Astrocyte (in vitro differentiated cells and primary cell): ENCODE measurements around the gene NCKAP1. TPM values are rescaled to one million over a fixed set of nuclear protein-coding genes. Genes with fewer than 3 reads are reported as not detected.

Source experiments
- DNase-seq: peaks from one replicate; pipeline ENCODE4 v3.0.0-alpha.2; 2010; ENCODE audit warnings: low read depth
- FAIRE-seq: peaks from 2 replicates; lab custom pipeline; 2011; peaks lifted over from hg19 to GRCh38; lab: Jason Lieb, UNC
- H2AFZ ChIP-seq: 2 replicates; pipeline ENCODE4 v1.6.0; 2012; ENCODE audit warnings: low read depth, low read length, inconsistent platforms
- H3K27ac ChIP-seq: 2 replicates; pipeline ENCODE4 v1.5.1; 2011; ENCODE audit warnings: low read depth, low read length, inconsistent platforms
- H3K27me3 ChIP-seq: 2 replicates; pipeline ENCODE4 v1.6.0; 2011; ENCODE audit warnings: low read length, inconsistent platforms; ENCODE audit not compliant: insufficient read depth
- H3K36me3 ChIP-seq: 2 replicates; pipeline ENCODE4 v1.5.1; 2011; ENCODE audit warnings: low read length, inconsistent platforms; ENCODE audit not compliant: insufficient read depth
- H3K4me1 ChIP-seq: 2 replicates; pipeline ENCODE4 v1.5.1; 2011; ENCODE audit warnings: low read length, inconsistent platforms; ENCODE audit not compliant: insufficient read depth
- H3K4me2 ChIP-seq: 2 replicates; pipeline ENCODE4 v1.6.0; 2012; ENCODE audit warnings: low read length, inconsistent platforms
- H3K4me3 ChIP-seq: 2 replicates; pipeline ENCODE4 v1.5.1; 2011; ENCODE audit warnings: low read depth, mild to moderate bottlenecking, low read length, inconsistent platforms; ENCODE audit not compliant: insufficient read depth
- H3K79me2 ChIP-seq: 2 replicates; pipeline ENCODE4 v1.6.0; 2012; ENCODE audit warnings: mild to moderate bottlenecking, low read length, inconsistent platforms; ENCODE audit not compliant: insufficient read depth
- H3K9ac ChIP-seq: 2 replicates; pipeline ENCODE4 v1.6.0; 2012; ENCODE audit warnings: mild to moderate bottlenecking, low read length, inconsistent platforms
- H3K9me3 ChIP-seq: 2 replicates; pipeline ENCODE4 v1.5.1; 2012; ENCODE audit warnings: low read depth, mild to moderate bottlenecking, low read length, inconsistent platforms; ENCODE audit not compliant: insufficient read depth
- H4K20me1 ChIP-seq: 2 replicates; pipeline ENCODE4 v1.6.0; 2012; ENCODE audit warnings: low read length, inconsistent platforms; ENCODE audit not compliant: insufficient read depth
- H3K27ac Mint-ChIP-seq: one replicate; pipeline ENCODE4 v1.8.0; 2021; ENCODE audit warnings: mild to moderate bottlenecking, mixed read lengths; ENCODE audit not compliant: unreplicated experiment
- H3K27me3 Mint-ChIP-seq: one replicate; pipeline ENCODE4 v1.8.0; 2021; ENCODE audit warnings: low read depth, mixed read lengths; ENCODE audit not compliant: unreplicated experiment
- H3K36me3 Mint-ChIP-seq: one replicate; pipeline ENCODE4 v1.8.0; 2021; ENCODE audit warnings: low read depth, mixed read lengths; ENCODE audit not compliant: unreplicated experiment
- H3K4me1 Mint-ChIP-seq: one replicate; pipeline ENCODE4 v1.8.0; 2021; ENCODE audit warnings: low read depth, mixed read lengths; ENCODE audit not compliant: unreplicated experiment
- H3K4me3 Mint-ChIP-seq: one replicate; pipeline ENCODE4 v1.8.0; 2021; ENCODE audit warnings: mild to moderate bottlenecking, moderate library complexity, mixed read lengths; ENCODE audit not compliant: unreplicated experiment
- H3K9me3 Mint-ChIP-seq: one replicate; pipeline ENCODE4 v1.8.0; 2021; ENCODE audit warnings: mild to moderate bottlenecking, mixed read lengths; ENCODE audit not compliant: unreplicated experiment
- EZH2 ChIP-seq: IDR thresholded peaks from 2 replicates; pipeline ENCODE4 v1.6.1; 2012; ENCODE audit warnings: mild to moderate bottlenecking, low read length, inconsistent platforms; ENCODE audit not compliant: insufficient read depth
- total RNA-seq: library from RNA; stranded (reverse); gene quantifications from 2 replicates; pipeline ENCODE4 v1.2.1, GENCODE V29; 2021
- TF ChIP-seq, protein P1 (sequence below): IDR thresholded peaks from 2 replicates; pipeline ENCODE4 v1.5.1; 2011; ENCODE audit warnings: low read depth, mild to moderate bottlenecking, inconsistent platforms, low read length, moderate library complexity; ENCODE audit not compliant: insufficient read depth

NCKAP1 gene
- total RNA-seq, 1 donor from 2014 or later, result 164 TPM

DNA sequence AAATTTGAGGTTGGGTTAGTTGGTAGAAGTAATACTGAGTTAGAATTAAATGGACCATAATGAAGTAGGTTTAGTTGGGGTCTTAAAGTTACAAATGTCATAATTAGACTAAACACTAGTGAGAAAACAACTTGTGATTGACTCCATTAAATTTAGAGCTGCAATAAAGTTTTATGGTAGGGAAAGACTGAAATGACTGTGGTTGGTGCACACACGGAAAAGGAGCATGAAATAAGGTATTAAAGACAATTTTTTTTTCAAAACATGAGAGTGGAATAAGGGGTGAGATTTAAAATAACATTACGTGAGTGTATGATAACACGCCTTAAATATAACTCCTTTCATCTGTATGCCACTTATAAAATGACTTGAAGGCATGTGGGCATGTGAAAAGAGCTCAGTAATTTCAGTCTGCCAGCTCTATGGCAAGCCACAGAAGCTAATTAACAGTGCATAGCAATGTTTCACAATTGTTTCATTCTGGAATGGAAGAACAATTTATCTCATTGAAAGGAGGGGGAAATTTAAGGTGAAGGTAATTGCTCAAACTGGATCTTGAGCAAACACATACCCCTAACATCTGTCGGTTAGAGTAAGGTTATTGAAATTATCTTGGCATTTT, 173.2 kb downstream of the NCKAP1 start:
- H3K36me3 Mint-ChIP-seq, result no peaks in the 10 kb centered on the region
- no peak for FAIRE-seq
- TF ChIP-seq, protein P1, sequence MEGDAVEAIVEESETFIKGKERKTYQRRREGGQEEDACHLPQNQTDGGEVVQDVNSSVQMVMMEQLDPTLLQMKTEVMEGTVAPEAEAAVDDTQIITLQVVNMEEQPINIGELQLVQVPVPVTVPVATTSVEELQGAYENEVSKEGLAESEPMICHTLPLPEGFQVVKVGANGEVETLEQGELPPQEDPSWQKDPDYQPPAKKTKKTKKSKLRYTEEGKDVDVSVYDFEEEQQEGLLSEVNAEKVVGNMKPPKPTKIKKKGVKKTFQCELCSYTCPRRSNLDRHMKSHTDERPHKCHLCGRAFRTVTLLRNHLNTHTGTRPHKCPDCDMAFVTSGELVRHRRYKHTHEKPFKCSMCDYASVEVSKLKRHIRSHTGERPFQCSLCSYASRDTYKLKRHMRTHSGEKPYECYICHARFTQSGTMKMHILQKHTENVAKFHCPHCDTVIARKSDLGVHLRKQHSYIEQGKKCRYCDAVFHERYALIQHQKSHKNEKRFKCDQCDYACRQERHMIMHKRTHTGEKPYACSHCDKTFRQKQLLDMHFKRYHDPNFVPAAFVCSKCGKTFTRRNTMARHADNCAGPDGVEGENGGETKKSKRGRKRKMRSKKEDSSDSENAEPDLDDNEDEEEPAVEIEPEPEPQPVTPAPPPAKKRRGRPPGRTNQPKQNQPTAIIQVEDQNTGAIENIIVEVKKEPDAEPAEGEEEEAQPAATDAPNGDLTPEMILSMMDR, result no peak
- TF ChIP-seq EZH2, result no peak

DNA sequence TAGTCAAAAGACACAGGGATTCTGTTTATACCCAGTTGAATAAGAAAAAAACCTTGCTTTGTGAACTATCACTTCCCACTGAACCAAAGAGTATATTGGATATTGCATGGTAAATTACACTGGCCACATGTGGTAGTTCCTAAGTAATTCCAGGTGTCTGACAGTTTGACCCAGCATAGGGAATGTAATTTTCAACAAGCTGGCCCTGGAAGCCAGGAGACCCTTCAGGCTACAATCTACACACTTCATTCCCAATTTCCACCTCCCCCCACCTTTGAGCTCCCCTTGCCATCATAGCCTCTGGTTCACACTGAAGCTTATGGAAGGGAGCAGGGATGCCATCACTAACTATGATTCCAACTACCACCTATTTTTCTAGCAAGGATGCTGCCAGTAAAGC, 174.6 kb downstream of the NCKAP1 start:
- H3K4me1 ChIP-seq, result peaks cover 15% of the 10 kb centered on the region
- no peak overlapping the region for H3K27ac ChIP-seq
- H3K79me2 ChIP-seq, result no peaks in the 10 kb centered on the region
- H3K36me3 Mint-ChIP-seq, result no peaks in the 10 kb centered on the region
- no peak overlapping the region for H3K9ac ChIP-seq
- no peak overlapping the region for H2AFZ ChIP-seq
- H3K9me3 Mint-ChIP-seq, result peaks cover 3% of the 10 kb centered on the region
- H3K4me1 Mint-ChIP-seq, result peaks cover 16% of the 10 kb centered on the region
- H3K27me3 Mint-ChIP-seq, result peaks cover 18% of the 10 kb centered on the region
- TF ChIP-seq, protein P1, result no peak
- H3K27ac Mint-ChIP-seq, result no peak overlapping the region
- H3K9me3 ChIP-seq, result no peaks in the 10 kb centered on the region
- no peaks in the 10 kb centered on the region for H4K20me1 ChIP-seq
- DNase-seq (no peak), FAIRE-seq (no peak)
- H3K4me2 ChIP-seq, result no peak overlapping the region
- peaks cover 6% of the 10 kb centered on the region for H3K27me3 ChIP-seq
- no peak overlapping the region for H3K4me3 ChIP-seq
- no peaks in the 10 kb centered on the region for H3K36me3 ChIP-seq
- no peak overlapping the region for H3K4me3 Mint-ChIP-seq

More for the DNA sequence above, 173.2 kb downstream of the NCKAP1 start:
- Histone ChIP-seq H3K4me3 (no peak overlapping the region), H3K27ac (no peak overlapping the region), H3K27me3 (peaks cover 6% of the 10 kb centered on the region), H4K20me1 (no peaks in the 10 kb centered on the region), H3K9ac (no peak overlapping the region), H3K36me3 (no peaks in the 10 kb centered on the region), H3K79me2 (no peaks in the 10 kb centered on the region), H3K4me2 (no peak overlapping the region), H3K9me3 (no peaks in the 10 kb centered on the region), H2AFZ (no peak overlapping the region), H3K4me1 (peaks cover 15% of the 10 kb centered on the region)
- no peak overlapping the region for H3K4me3 Mint-ChIP-seq
- peaks cover 18% of the 10 kb centered on the region for H3K27me3 Mint-ChIP-seq
- H3K4me1 Mint-ChIP-seq, result peaks cover 16% of the 10 kb centered on the region
- peaks cover 3% of the 10 kb centered on the region for H3K9me3 Mint-ChIP-seq
- no peak for DNase-seq
- no peak overlapping the region for H3K27ac Mint-ChIP-seq

DNA sequence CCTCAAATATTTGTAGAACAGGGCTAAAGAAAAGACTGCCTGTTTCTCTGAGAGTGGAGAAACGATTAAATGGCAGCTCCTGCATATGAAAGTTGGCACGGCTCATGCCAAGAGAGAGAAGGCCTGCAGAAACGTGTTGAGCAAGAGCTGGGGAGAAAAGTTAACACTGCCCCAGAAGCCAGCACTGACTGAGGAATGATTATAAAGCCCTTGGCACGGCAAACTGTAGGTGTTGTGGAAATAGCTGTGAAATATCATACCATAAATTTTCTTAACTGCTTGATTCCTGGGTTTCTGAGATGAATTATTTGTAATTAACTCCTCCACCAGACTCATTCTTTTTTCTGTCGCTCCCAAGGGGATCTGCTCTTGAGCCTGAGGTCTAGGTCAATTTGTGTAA, 176.2 kb downstream of the NCKAP1 start:
- Histone ChIP-seq H3K9ac (no peak overlapping the region), H4K20me1 (no peaks in the 10 kb centered on the region), H3K4me1 (peaks cover 10% of the 10 kb centered on the region), H2AFZ (no peak overlapping the region), H3K36me3 (no peaks in the 10 kb centered on the region), H3K4me2 (no peak overlapping the region), H3K79me2 (no peaks in the 10 kb centered on the region), H3K27ac (no peak overlapping the region), H3K9me3 (no peaks in the 10 kb centered on the region), H3K4me3 (no peak overlapping the region), H3K27me3 (peaks cover 6% of the 10 kb centered on the region)
- DNase-seq, result no peak
- H3K4me3 Mint-ChIP-seq, result no peak overlapping the region
- FAIRE-seq, result no peak
- H3K4me1 Mint-ChIP-seq, result peaks cover 6% of the 10 kb centered on the region
- peaks cover 18% of the 10 kb centered on the region for H3K27me3 Mint-ChIP-seq
- TF ChIP-seq, protein P1, result no peak
- H3K9me3 Mint-ChIP-seq, result peaks cover 3% of the 10 kb centered on the region
- no peak overlapping the region for H3K27ac Mint-ChIP-seq
- no peaks in the 10 kb centered on the region for H3K36me3 Mint-ChIP-seq
